H9 (cell line): Measurements from ENCODE around the gene BSG. TPM values are rescaled to one million over a fixed set of nuclear protein-coding genes. Genes with fewer than 3 reads are reported as not detected.

Experiments used
- DNase-seq: peaks from one replicate; pipeline ENCODE4 v3.0.0-alpha.2; 2017
- H2AFZ ChIP-seq: one replicate; pipeline ENCODE4 v1.6.1; 2013; ENCODE audit warnings: mild to moderate bottlenecking, low read length, control low read depth, moderate library complexity
- H2AK5ac ChIP-seq: 2 replicates; pipeline ENCODE4 v1.6.1; 2013; ENCODE audit warnings: low read length, control low read depth, mixed read lengths; ENCODE audit not compliant: insufficient read length
- H2BK120ac ChIP-seq: one replicate; pipeline ENCODE4 v1.6.1; 2013; ENCODE audit warnings: low read depth, mild to moderate bottlenecking, low read length, control low read depth, inconsistent platforms; ENCODE audit not compliant: poor library complexity, severe bottlenecking
- H2BK12ac ChIP-seq: 2 replicates; pipeline ENCODE4 v1.6.1; 2013; ENCODE audit warnings: low read length, control low read depth, mixed read lengths, low read depth; ENCODE audit not compliant: insufficient read length
- H2BK15ac ChIP-seq: 2 replicates; pipeline ENCODE4 v1.6.1; 2013; ENCODE audit warnings: low read depth, low read length, control low read depth
- H2BK20ac ChIP-seq: one replicate; pipeline ENCODE4 v1.6.1; 2013; ENCODE audit warnings: low read depth, mild to moderate bottlenecking, low read length, control low read depth, inconsistent platforms; ENCODE audit not compliant: poor library complexity, severe bottlenecking
- H2BK5ac ChIP-seq: 2 replicates; pipeline ENCODE4 v1.6.1; 2013; ENCODE audit warnings: low read length, control low read depth, mixed read lengths; ENCODE audit not compliant: insufficient read length
- H3K14ac ChIP-seq: 2 replicates; pipeline ENCODE4 v1.6.1; 2013; ENCODE audit warnings: low read length, control low read depth; ENCODE audit not compliant: insufficient read depth
- H3K18ac ChIP-seq: 2 replicates; pipeline ENCODE4 v1.6.1; 2013; ENCODE audit warnings: low read depth, mild to moderate bottlenecking, mixed read lengths, low read length, control low read depth; ENCODE audit not compliant: insufficient read length
- H3K23ac ChIP-seq: 2 replicates; pipeline ENCODE4 v1.6.1; 2013; ENCODE audit warnings: low read length, control low read depth, mixed read lengths, low read depth; ENCODE audit not compliant: insufficient read length
- H3K23me2 ChIP-seq: 2 replicates; pipeline ENCODE4 v1.6.1; 2013; ENCODE audit warnings: low read depth, mild to moderate bottlenecking, mixed read lengths, low read length, control low read depth; ENCODE audit not compliant: insufficient read length, poor library complexity, severe bottlenecking
- H3K27ac ChIP-seq: 2 replicates; pipeline ENCODE4 v1.5.1; 2013; ENCODE audit warnings: low read length, control low read depth, mixed read lengths, low read depth; ENCODE audit not compliant: insufficient read length
- H3K27me3 ChIP-seq: 2 replicates; pipeline ENCODE4 v1.6.1; 2013; ENCODE audit warnings: low read length, control low read depth, inconsistent platforms; ENCODE audit not compliant: insufficient read depth
- H3K4ac ChIP-seq: 2 replicates; pipeline ENCODE4 v1.6.1; 2013; ENCODE audit warnings: low read depth, mild to moderate bottlenecking, control low read depth, inconsistent platforms, low read length, moderate library complexity
- H3K4me1 ChIP-seq: 2 replicates; pipeline ENCODE4 v1.6.1; 2013; ENCODE audit warnings: low read length, control low read depth, inconsistent platforms; ENCODE audit not compliant: insufficient read depth
- H3K4me2 ChIP-seq: 2 replicates; pipeline ENCODE4 v1.6.1; 2013; ENCODE audit warnings: low read length, control low read depth, mixed read lengths; ENCODE audit not compliant: insufficient read length, insufficient read depth
- H3K56ac ChIP-seq: 2 replicates; pipeline ENCODE4 v1.6.1; 2013; ENCODE audit warnings: low read depth, mild to moderate bottlenecking, mixed read lengths, low read length, control low read depth; ENCODE audit not compliant: insufficient read length
- H3K79me1 ChIP-seq: 2 replicates; pipeline ENCODE4 v1.6.1; 2013; ENCODE audit warnings: low read depth, mild to moderate bottlenecking, moderate library complexity, low read length, control low read depth, inconsistent platforms; ENCODE audit not compliant: insufficient read depth, poor library complexity, severe bottlenecking
- H3K79me2 ChIP-seq: 2 replicates; pipeline ENCODE4 v1.6.1; 2013; ENCODE audit warnings: low read length, control low read depth, inconsistent platforms; ENCODE audit not compliant: insufficient read depth
- H3K9ac ChIP-seq: 2 replicates; pipeline ENCODE4 v1.6.1; 2013; ENCODE audit warnings: low read length, control low read depth, mixed read lengths; ENCODE audit not compliant: insufficient read length; ENCODE audit errors: extremely low read depth
- H3K9me3 ChIP-seq: one replicate; pipeline ENCODE4 v1.6.1; 2013; ENCODE audit warnings: low read depth, low read length, inconsistent platforms; ENCODE audit not compliant: control insufficient read depth
- H3T11ph ChIP-seq: one replicate; pipeline ENCODE4 v1.6.1; 2013; ENCODE audit warnings: mild to moderate bottlenecking, low read length, control low read depth, inconsistent platforms
- H4K20me1 ChIP-seq: one replicate; pipeline ENCODE4 v1.6.1; 2013; ENCODE audit not compliant: control insufficient read depth, insufficient read length, insufficient read depth
- H4K5ac ChIP-seq: 2 replicates; pipeline ENCODE4 v1.6.1; 2013; ENCODE audit warnings: low read depth, mild to moderate bottlenecking, mixed read lengths, low read length, control low read depth; ENCODE audit not compliant: insufficient read length
- H4K8ac ChIP-seq: replicated peaks from 2 replicates; pipeline ENCODE4 v1.6.1; 2013; ENCODE audit warnings: low read length, control low read depth, mixed read lengths, low read depth; ENCODE audit not compliant: insufficient read length
- H4K91ac ChIP-seq: 2 replicates; pipeline ENCODE4 v1.6.1; 2013; ENCODE audit warnings: low read depth, mild to moderate bottlenecking, moderate library complexity, mixed read lengths, low read length, control low read depth; ENCODE audit not compliant: insufficient read length
- H3K27ac Mint-ChIP-seq, 3 experiments: 2 replicates in 2 of 3; 3 replicates in 1 of 3; pipeline ENCODE4 v1.8.0; 2020 to 2021; ENCODE audit warnings: mixed read lengths in 3 of 3, mild to moderate bottlenecking in 1 of 3, moderate library complexity in 1 of 3
- H3K27me3 Mint-ChIP-seq: 2 replicates; pipeline ENCODE4 v1.8.0; 2021; ENCODE audit warnings: low read depth, mild to moderate bottlenecking, moderate library complexity, mixed read lengths
- H3K36me3 Mint-ChIP-seq, 3 experiments: 2 replicates in 2 of 3; 3 replicates in 1 of 3; pipeline ENCODE4 v1.8.0; 2020 to 2021; ENCODE audit warnings: low read depth in 3 of 3, mixed read lengths in 3 of 3; ENCODE audit not compliant: insufficient read depth in 1 of 3
- H3K4me1 Mint-ChIP-seq, 2 experiments: 2 replicates each; pipeline ENCODE4 v1.8.0; 2020; ENCODE audit warnings: mixed read lengths in 2 of 2
- H3K4me3 Mint-ChIP-seq, 2 experiments: 2 replicates in 1 of 2; 3 replicates in 1 of 2; pipeline ENCODE4 v1.8.0; 2020 to 2021; ENCODE audit warnings: mild to moderate bottlenecking in 2 of 2, mixed read lengths in 2 of 2, moderate library complexity in 1 of 2
- H3K9me3 Mint-ChIP-seq, 2 experiments: 2 replicates in 1 of 2; 3 replicates in 1 of 2; pipeline ENCODE4 v1.8.0; 2020; ENCODE audit warnings: mild to moderate bottlenecking in 2 of 2, mixed read lengths in 2 of 2, moderate library complexity in 1 of 2
- CTCF ChIP-seq: fragments of 200-600 bp; sonication (generic); conservative IDR thresholded peaks from 3 replicates; pipeline ENCODE4 v1.8.0; 2021; ENCODE audit warnings: antibody characterized with exemption, mild to moderate bottlenecking
- WGBS: extraction: QIAGEN DNeasy Blood & Tissue Kit; methylation state at CpG from one replicate; pipeline ENCODE4 v1.1.7; 2013; ENCODE audit warnings: missing lambda C conversion rate, low lambda C conversion rate, mixed read lengths; ENCODE audit not compliant: insufficient read length; ENCODE audit errors: extremely low coverage; 5-methylcytosine and 5-hydroxymethylcytosine counted together
- total RNA-seq: library from RNA; stranded (reverse); gene quantifications from 2 replicates; pipeline ENCODE4 v1.2.1, GENCODE V29; 2021

The BSG gene
- total RNA-seq, 1 experiment from 2014 or later = 715 TPM

GRCh38 chr19:592101-592500, 19.7 kb downstream of the BSG start:
- no peak overlapping the region for H3K4ac ChIP-seq
- H3K18ac ChIP-seq = no peak overlapping the region
- WGBS = no CpG with 5 or more reads among the region's 19 CpGs
- peaks cover 3% of the 10 kb centered on the region for H4K20me1 ChIP-seq
- H2BK5ac ChIP-seq = no peak overlapping the region
- no peak overlapping the region for H2BK12ac ChIP-seq
- no peak overlapping the region for H3K23ac ChIP-seq
- H4K8ac ChIP-seq = no peak overlapping the region
- no peak overlapping the region for H3T11ph ChIP-seq
- no peak overlapping the region for H4K5ac ChIP-seq
- H3K9me3 ChIP-seq = no peaks in the 10 kb centered on the region
- no peak overlapping the region for H4K91ac ChIP-seq
- no peaks in the 10 kb centered on the region for H3K79me2 ChIP-seq
- H3K4me1 ChIP-seq = no peaks in the 10 kb centered on the region
- H3K56ac ChIP-seq = no peak overlapping the region
- TF ChIP-seq CTCF = no peak
- no peak for DNase-seq
- H3K4me2 ChIP-seq = no peak overlapping the region
- H2AK5ac ChIP-seq = no peak overlapping the region
- Mint-ChIP-seq H3K36me3 (no peaks in the 10 kb centered on the region), H3K9me3 (no peaks in the 10 kb centered on the region), H3K4me1 (peaks cover 2 to 5% of the 10 kb centered on the region in 2 experiments; a peak in 1 of 4 replicates), H3K4me3 (no peak overlapping the region), H3K27ac (no peak overlapping the region), H3K27me3 (peaks cover 52% of the 10 kb centered on the region)
- no peak overlapping the region for H2BK120ac ChIP-seq
- H2AFZ ChIP-seq = no peak overlapping the region
- no peak overlapping the region for H3K9ac ChIP-seq
- H3K79me1 ChIP-seq = no peaks in the 10 kb centered on the region
- H3K27ac ChIP-seq = no peak overlapping the region
- H2BK20ac ChIP-seq = no peak overlapping the region
- H2BK15ac ChIP-seq = no peak overlapping the region
- H3K23me2 ChIP-seq = no peaks in the 10 kb centered on the region
- H3K14ac ChIP-seq = no peak overlapping the region; the same call in 1 of the 2 replicates
- H3K27me3 ChIP-seq = peaks cover 12% of the 10 kb centered on the region; the same call in 1 of the 2 replicates
